Mesenchymal stem cell (in vitro differentiated cells and primary cell): ENCODE data around the gene RAB36.
A peak's percentile ranks its signal among the peaks of the same experiment; 100 is the strongest.

ENCODE experiments used
- DNase-seq: peaks from one replicate; pipeline ENCODE4 v3.0.0-alpha.2; 2013
- H2AFZ ChIP-seq: one replicate; pipeline ENCODE4 v1.6.1; 2013; ENCODE audit warnings: low read depth, mild to moderate bottlenecking, control low read depth, inconsistent platforms, low read length, moderate library complexity
- H2AK5ac ChIP-seq: 2 replicates; pipeline ENCODE4 v1.6.1; 2013; ENCODE audit warnings: low read length, moderate library complexity, mild to moderate bottlenecking, inconsistent platforms; ENCODE audit not compliant: severe bottlenecking
- H2BK120ac ChIP-seq: one replicate; pipeline ENCODE4 v1.6.1; 2013; ENCODE audit warnings: low read depth, mild to moderate bottlenecking, inconsistent platforms, low read length, moderate library complexity
- H2BK12ac ChIP-seq, 2 experiments: one replicate each; pipeline ENCODE4 v1.6.1; 2013; ENCODE audit warnings: inconsistent platforms in 2 of 2, low read length in 2 of 2, mild to moderate bottlenecking in 2 of 2, moderate library complexity in 2 of 2, control low read depth in 1 of 2
- H2BK15ac ChIP-seq: one replicate; pipeline ENCODE4 v1.6.1; 2013; ENCODE audit warnings: mild to moderate bottlenecking, low read depth, inconsistent platforms; ENCODE audit not compliant: poor library complexity, severe bottlenecking
- H2BK5ac ChIP-seq: 2 replicates; pipeline ENCODE4 v1.6.1; 2013; ENCODE audit warnings: low read depth, mild to moderate bottlenecking, low read length, control low read depth, inconsistent platforms; ENCODE audit not compliant: poor library complexity, severe bottlenecking
- H3K14ac ChIP-seq, 2 experiments: one replicate each; pipeline ENCODE4 v1.6.1; 2013; ENCODE audit warnings: inconsistent platforms in 2 of 2, low read length in 2 of 2, control low read depth in 1 of 2, mild to moderate bottlenecking in 1 of 2, moderate library complexity in 1 of 2
- H3K18ac ChIP-seq, 2 experiments: one replicate each; pipeline ENCODE4 v1.6.1; 2013; ENCODE audit warnings: inconsistent platforms in 2 of 2, low read length in 2 of 2, control low read depth in 1 of 2, low read depth in 1 of 2, mild to moderate bottlenecking in 1 of 2
- H3K23ac ChIP-seq, 2 experiments: one replicate each; pipeline ENCODE4 v1.6.1; 2013; ENCODE audit warnings: inconsistent platforms in 2 of 2, low read length in 2 of 2, mild to moderate bottlenecking in 2 of 2, moderate library complexity in 2 of 2, control low read depth in 1 of 2
- H3K27ac ChIP-seq: 2 replicates; pipeline ENCODE4 v1.5.1; 2013; ENCODE audit warnings: mild to moderate bottlenecking, moderate library complexity, low read length, control low read depth, inconsistent platforms; ENCODE audit not compliant: poor library complexity, severe bottlenecking
- H3K27me3 ChIP-seq, 2 experiments: 2 replicates each; pipeline versions ENCODE4 v1.6.1 to v1.7.0; 2013; ENCODE audit warnings: low read length in 2 of 2, mild to moderate bottlenecking in 2 of 2, moderate library complexity in 2 of 2, control low read depth in 1 of 2, inconsistent platforms in 1 of 2; ENCODE audit not compliant: control insufficient read depth in 1 of 2, insufficient read depth in 1 of 2
- H3K36me3 ChIP-seq, 2 experiments: 2 replicates each; pipeline versions ENCODE4 v1.6.1 to v1.7.0; 2013; ENCODE audit warnings: low read length in 2 of 2, control low read depth in 1 of 2, inconsistent platforms in 1 of 2, low read depth in 1 of 2, mild to moderate bottlenecking in 1 of 2; ENCODE audit not compliant: insufficient read depth in 2 of 2, control insufficient read depth in 1 of 2
- H3K4ac ChIP-seq, 2 experiments: one replicate each; pipeline ENCODE4 v1.6.1; 2013; ENCODE audit warnings: inconsistent platforms in 2 of 2, low read length in 2 of 2, mild to moderate bottlenecking in 2 of 2, moderate library complexity in 2 of 2, control low read depth in 1 of 2, low read depth in 1 of 2
- H3K4me1 ChIP-seq: 2 replicates; pipeline ENCODE4 v1.6.1; 2013; ENCODE audit warnings: low read depth, low read length, control low read depth; ENCODE audit not compliant: control insufficient read depth, insufficient read depth
- H3K4me2 ChIP-seq: 2 replicates; pipeline ENCODE4 v1.6.1; 2013; ENCODE audit warnings: low read length, mild to moderate bottlenecking, inconsistent platforms; ENCODE audit not compliant: poor library complexity, severe bottlenecking
- H3K4me3 ChIP-seq, 2 experiments: 2 replicates each; pipeline versions ENCODE4 v1.5.1 to v1.7.0; 2013; ENCODE audit warnings: low read length in 2 of 2, mild to moderate bottlenecking in 2 of 2, control low read depth in 1 of 2, low read depth in 1 of 2; ENCODE audit not compliant: insufficient read depth in 1 of 2
- H3K79me1 ChIP-seq: replicated peaks from 2 replicates; pipeline ENCODE4 v1.6.1; 2013; ENCODE audit warnings: mild to moderate bottlenecking, control low read depth, low read length, inconsistent platforms; ENCODE audit not compliant: poor library complexity, severe bottlenecking
- H3K9ac ChIP-seq: 2 replicates; pipeline ENCODE4 v1.7.0; 2013; ENCODE audit warnings: mild to moderate bottlenecking, low read length, moderate library complexity
- H3K9me3 ChIP-seq: 2 replicates; pipeline ENCODE4 v1.7.0; 2013; ENCODE audit warnings: mild to moderate bottlenecking, low read length; ENCODE audit not compliant: control insufficient read depth
- H4K8ac ChIP-seq: one replicate; pipeline ENCODE4 v1.6.1; 2013; ENCODE audit warnings: inconsistent platforms, mild to moderate bottlenecking, low read length, moderate library complexity
- H4K91ac ChIP-seq: one replicate; pipeline ENCODE4 v1.6.1; 2013; ENCODE audit warnings: mild to moderate bottlenecking, low read length, inconsistent platforms
- WGBS: methylation state at CpG from one replicate; pipeline ENCODE4 v1.1.7; 2013; ENCODE audit warnings: mixed read lengths; 5-methylcytosine and 5-hydroxymethylcytosine counted together

Gene RAB36

GRCh38 chr22:23206915-23207314 is 61.6 kb downstream of the RAB36 start:
- no peak overlapping the region for H3K23ac ChIP-seq
- peaks cover 28% of the 10 kb centered on the region for H3K79me1 ChIP-seq
- H3K4me2 ChIP-seq: no peak overlapping the region
- peaks cover 15% of the 10 kb centered on the region for H3K4me1 ChIP-seq
- H2BK15ac ChIP-seq: no peak overlapping the region
- H4K8ac ChIP-seq: no peak overlapping the region
- no peak overlapping the region for H3K4me3 ChIP-seq
- no peak overlapping the region for H2BK5ac ChIP-seq
- H2AFZ ChIP-seq: no peak overlapping the region
- no peak overlapping the region for H3K9ac ChIP-seq
- no peak overlapping the region for H4K91ac ChIP-seq
- H3K9me3 ChIP-seq: no peaks in the 10 kb centered on the region
- no peak overlapping the region for H3K4ac ChIP-seq
- H3K14ac ChIP-seq: no peak overlapping the region
- no peak overlapping the region for H2AK5ac ChIP-seq
- H3K36me3 ChIP-seq: peaks cover 0 to 16% of the 10 kb centered on the region in 2 experiments
- no peak overlapping the region for H2BK120ac ChIP-seq
- DNase-seq: no peak
- H2BK12ac ChIP-seq: no peak overlapping the region
- no peaks in the 10 kb centered on the region for H3K27me3 ChIP-seq
- H3K18ac ChIP-seq: no peak overlapping the region
- H3K27ac ChIP-seq: no peak overlapping the region

- Histone ChIP-seq H3K79me1 (peaks cover 37% of the 10 kb centered on the region), H2BK5ac (no peak overlapping the region), H3K27me3 (no peaks in the 10 kb centered on the region), H3K14ac (no peak overlapping the region), H2BK15ac (no peak overlapping the region), H4K8ac (peak overlapping the region; percentile 19), H2BK120ac (no peak overlapping the region), H2AK5ac (no peak overlapping the region), H3K4me1 (peaks cover 17% of the 10 kb centered on the region), H3K4me2 (no peak overlapping the region), H2BK12ac (no peak overlapping the region), H3K9ac (no peak overlapping the region), H4K91ac (no peak overlapping the region), H3K4ac (no peak overlapping the region), H3K23ac (no peak overlapping the region), H2AFZ (no peak overlapping the region), H3K4me3 (no peak overlapping the region), H3K18ac (no peak overlapping the region), H3K27ac (no peak overlapping the region), H3K9me3 (no peaks in the 10 kb centered on the region), H3K36me3 (peaks cover 0 to 21% of the 10 kb centered on the region in 2 experiments)
- no peak for DNase-seq
- WGBS: 95% methylated on average over 11 of the region's 11 CpGs
Observed at GRCh38 chr22:23207729-23208393, 62.6 kb downstream of the RAB36 start.

- peaks cover 34% of the 10 kb centered on the region for H3K79me1 ChIP-seq
- no peak for DNase-seq
- 94% methylated on average over 3 of the region's 6 CpGs for WGBS
Observed at GRCh38 chr22:23210428-23211170, 65.3 kb downstream of the RAB36 start.

DNA sequence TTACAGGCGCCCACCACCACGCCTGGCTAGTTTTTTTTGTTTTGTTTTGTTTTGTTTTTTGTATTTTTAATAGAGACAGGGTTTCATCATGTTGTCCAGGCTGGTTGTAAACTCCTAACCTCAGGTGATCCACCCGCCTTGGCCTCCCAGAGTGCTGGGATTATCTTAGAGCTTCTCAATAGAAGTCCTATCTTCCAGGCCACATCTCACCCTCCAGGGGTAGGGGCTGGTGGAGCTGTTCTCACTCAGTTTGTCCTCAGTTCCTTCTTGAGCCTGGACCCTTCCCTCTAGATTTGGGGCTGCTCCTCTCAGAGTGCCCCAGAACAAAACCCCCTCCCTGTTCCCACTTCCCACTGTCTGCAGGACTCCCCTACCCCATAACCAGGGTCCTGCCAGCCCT is 66.3 kb downstream of the RAB36 start:
- Histone ChIP-seq H3K79me1 (peaks cover 31% of the 10 kb centered on the region), H3K27ac (no peak overlapping the region), H2BK15ac (no peak overlapping the region), H2AK5ac (no peak overlapping the region), H3K36me3 (peaks cover 0 to 10% of the 10 kb centered on the region in 2 experiments), H3K23ac (no peak overlapping the region), H4K91ac (no peak overlapping the region), H2AFZ (no peak overlapping the region), H2BK120ac (no peak overlapping the region), H3K4ac (no peak overlapping the region), H3K4me2 (no peak overlapping the region), H3K9me3 (no peaks in the 10 kb centered on the region), H3K27me3 (no peaks in the 10 kb centered on the region), H3K14ac (no peak overlapping the region), H3K9ac (no peak overlapping the region), H4K8ac (no peak overlapping the region), H2BK5ac (no peak overlapping the region), H3K4me1 (peaks cover 15% of the 10 kb centered on the region), H3K18ac (no peak overlapping the region), H2BK12ac (no peak overlapping the region), H3K4me3 (no peak overlapping the region)
- 93% methylated on average over 3 of the region's 3 CpGs for WGBS
- DNase-seq: no peak

More at GRCh38 chr22:23210428-23211170, 65.3 kb downstream of the RAB36 start:
- Histone ChIP-seq H3K23ac (no peak overlapping the region), H2AK5ac (no peak overlapping the region), H2BK15ac (no peak overlapping the region), H2AFZ (no peak overlapping the region), H3K4me1 (peaks cover 13% of the 10 kb centered on the region), H2BK5ac (no peak overlapping the region), H4K91ac (no peak overlapping the region), H3K14ac (no peak overlapping the region), H2BK120ac (no peak overlapping the region), H4K8ac (no peak overlapping the region), H3K4me2 (no peak overlapping the region), H3K9ac (no peak overlapping the region), H2BK12ac (no peak overlapping the region), H3K27me3 (no peaks in the 10 kb centered on the region), H3K36me3 (peaks cover 0 to 10% of the 10 kb centered on the region in 2 experiments), H3K27ac (no peak overlapping the region), H3K4ac (no peak overlapping the region), H3K4me3 (no peak overlapping the region), H3K18ac (no peak overlapping the region), H3K9me3 (no peaks in the 10 kb centered on the region)
